GM12891 (cell line): Measurements from ENCODE around the gene NTRK3.

Experiments
- DNase-seq: peaks from one replicate; pipeline ENCODE4 v3.0.0; 2011; ENCODE audit warnings: low spot score; ENCODE audit not compliant: insufficient read length
- FAIRE-seq: peaks from 2 replicates; lab custom pipeline; 2011; peaks lifted over from hg19 to GRCh38; lab: Jason Lieb, UNC
- PAX5 ChIP-seq: IDR thresholded peaks from 2 replicates; pipeline ENCODE4 v1.6.1; 2011; ENCODE audit warnings: low read length, moderate library complexity, mild to moderate bottlenecking; ENCODE audit not compliant: insufficient read depth, severe bottlenecking
- POLR2A ChIP-seq: IDR thresholded peaks from 2 replicates; pipeline ENCODE4 v1.6.1; 2011; ENCODE audit warnings: low read depth, low read length, control low read depth
- POLR2AphosphoS5 ChIP-seq: IDR thresholded peaks from 2 replicates; pipeline ENCODE4 v1.6.1; 2011; ENCODE audit warnings: low read depth, low read length, control low read depth
- POU2F2 ChIP-seq: IDR thresholded peaks from 2 replicates; pipeline ENCODE4 v1.6.1; 2011; ENCODE audit warnings: low read depth, mild to moderate bottlenecking, control low read depth, low read length, moderate library complexity
- SPI1 ChIP-seq: IDR thresholded peaks from 2 replicates; pipeline ENCODE4 v1.6.1; 2011; ENCODE audit warnings: low read depth, low read length, control low read depth
- TAF1 ChIP-seq: IDR thresholded peaks from 2 replicates; pipeline ENCODE4 v1.6.1; 2011; ENCODE audit warnings: low read depth, low read length, control low read depth

Gene NTRK3

GRCh38 chr15:88246666-88247446 lies 9.7 kb downstream of the NTRK3 start:
- DNase-seq (peak; percentile 66), FAIRE-seq (peak; percentile 91)
- TF ChIP-seq POLR2AphosphoS5 (no peak), PAX5 (no peak), POU2F2 (no peak), TAF1 (no peak), POLR2A (no peak), SPI1 (no peak)

GRCh38 chr15:88246081-88246480 lies 10.5 kb downstream of the NTRK3 start:
- no peak for DNase-seq
- FAIRE-seq = no peak
- TF ChIP-seq SPI1 = no peak
- no peak for TF ChIP-seq POU2F2
- no peak for TF ChIP-seq TAF1
- no peak for TF ChIP-seq POLR2A
- no peak for TF ChIP-seq POLR2AphosphoS5
- TF ChIP-seq PAX5 = no peak

GRCh38 chr15:88243895-88244787 lies 12.4 kb downstream of the NTRK3 start:
- FAIRE-seq (peak; percentile 82), DNase-seq (peak; percentile 48)
- TF ChIP-seq TAF1 = no peak
- TF ChIP-seq POU2F2 = no peak
- TF ChIP-seq POLR2A = no peak
- no peak for TF ChIP-seq SPI1
- no peak for TF ChIP-seq PAX5
- no peak for TF ChIP-seq POLR2AphosphoS5

GRCh38 chr15:88242586-88243555 lies 13.7 kb downstream of the NTRK3 start:
- DNase-seq (no peak), FAIRE-seq (no peak)
- TF ChIP-seq POU2F2 = no peak
- TF ChIP-seq SPI1 = no peak
- TF ChIP-seq POLR2AphosphoS5 = no peak
- no peak for TF ChIP-seq PAX5
- TF ChIP-seq TAF1 = no peak
- no peak for TF ChIP-seq POLR2A

- TF ChIP-seq POLR2AphosphoS5 (no peak), TAF1 (no peak), SPI1 (no peak), POLR2A (no peak), POU2F2 (no peak), PAX5 (no peak)
- DNase-seq = no peak
- no peak for FAIRE-seq
These were observed 15.1 kb downstream of the NTRK3 start for GRCh38 chr15:88241461-88241860.

- TF ChIP-seq POLR2AphosphoS5 (no peak), PAX5 (no peak), TAF1 (no peak)
- no peak for DNase-seq
- FAIRE-seq = no peak
These were observed 15.5 kb downstream of the NTRK3 start for GRCh38 chr15:88241060-88241459.

GRCh38 chr15:88239594-88239993 lies 16.9 kb downstream of the NTRK3 start:
- no peak for DNase-seq
- TF ChIP-seq TAF1 (no peak), POU2F2 (no peak), SPI1 (no peak), POLR2A (no peak), POLR2AphosphoS5 (no peak), PAX5 (no peak)
- FAIRE-seq = no peak

GRCh38 chr15:88238618-88239430 lies 17.7 kb downstream of the NTRK3 start:
- DNase-seq (no peak), FAIRE-seq (no peak)
- TF ChIP-seq TAF1 = no peak
- TF ChIP-seq SPI1 = no peak
- TF ChIP-seq PAX5 = no peak
- no peak for TF ChIP-seq POLR2A
- TF ChIP-seq POLR2AphosphoS5 = no peak
- TF ChIP-seq POU2F2 = no peak
